GM04504 (cell line): ENCODE measurements around the gene GTF3C2.

ENCODE experiments used
- DNase-seq: peaks from one replicate; pipeline ENCODE4 v3.0.0-alpha.2; 2012; ENCODE audit warnings: low read depth

The GTF3C2 gene

DNA sequence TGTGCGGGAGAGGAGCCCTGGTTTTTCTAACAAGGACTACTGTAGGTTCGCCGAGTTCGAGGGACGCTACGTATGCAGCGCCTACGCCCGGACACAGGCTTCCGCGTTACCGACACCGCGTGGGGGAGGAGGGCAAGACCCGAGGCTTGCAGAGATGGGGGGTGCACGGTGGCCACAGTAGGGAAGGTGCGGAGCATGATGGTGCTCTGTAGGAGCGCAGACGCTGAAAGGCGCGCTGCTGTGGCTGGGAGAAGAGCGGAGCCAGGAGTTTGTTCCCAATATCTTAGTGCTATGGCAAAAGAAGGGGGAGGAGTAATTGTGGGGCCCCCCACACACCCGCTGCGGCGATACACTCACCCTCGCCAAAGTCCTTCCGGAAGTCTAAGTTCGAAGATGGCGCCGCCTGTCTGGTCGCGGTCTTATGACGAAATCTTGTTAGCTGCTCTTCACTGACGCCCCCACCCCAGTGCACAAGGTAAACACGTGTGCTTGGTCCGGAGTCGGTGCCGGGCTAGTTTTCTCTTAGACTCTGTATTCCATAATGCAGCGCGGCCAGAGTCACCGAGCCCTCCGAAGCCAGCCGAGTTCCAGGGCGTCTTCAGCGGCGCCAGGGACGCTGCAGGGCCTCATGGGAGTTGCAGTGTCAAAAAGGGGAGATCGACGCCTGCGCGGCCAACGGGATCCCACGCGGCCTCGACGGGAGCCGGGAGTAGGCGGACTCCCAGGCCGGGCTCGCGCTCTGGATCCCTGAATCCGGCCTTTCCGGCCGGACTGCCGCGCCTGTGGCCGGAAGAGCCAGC is at the start of gene GTF3C2:
GTF3C2 (minus strand) TSS at position 383 of the 800 bp plus-strand sequence. CDS start 13,210 bp downstream, outside the sequence.
- DNase-seq: peak; percentile 94

DNA sequence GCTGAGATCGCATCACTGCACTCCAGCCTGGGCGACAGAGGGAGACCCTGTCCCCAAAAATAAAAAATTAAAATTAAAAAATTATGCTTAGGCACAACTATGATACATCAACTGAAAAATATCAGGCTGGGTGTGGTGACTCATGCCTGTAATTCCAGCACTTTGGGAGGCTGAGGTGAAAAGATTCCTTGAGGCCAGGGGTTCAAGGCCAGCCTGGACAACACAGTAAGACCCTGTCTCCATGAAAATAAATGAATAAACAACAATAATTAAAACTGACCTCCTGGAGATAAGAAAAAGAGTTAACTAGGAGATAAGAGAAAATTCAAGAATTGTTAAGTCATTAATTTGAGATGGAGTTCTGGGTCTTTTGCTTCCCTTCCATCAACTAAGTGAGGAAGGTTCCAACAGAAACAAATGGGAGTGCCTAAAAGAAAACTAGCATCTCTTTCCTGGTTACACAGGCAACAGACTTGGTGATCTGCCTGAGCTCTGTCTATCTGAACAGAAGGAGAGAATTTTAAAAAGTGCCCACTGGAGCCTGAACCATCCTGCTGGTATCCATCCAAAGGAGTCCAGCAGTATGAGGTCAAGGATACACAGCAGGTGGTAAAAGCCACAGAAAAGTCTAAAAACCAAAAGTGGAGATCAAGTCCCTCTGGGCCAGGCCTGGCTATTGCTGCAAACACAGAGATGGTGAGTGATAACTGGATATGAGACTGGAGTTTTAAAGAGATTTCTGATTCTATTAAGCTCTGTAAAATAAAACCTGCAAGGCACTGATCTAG is 44.0 kb upstream of the GTF3C2 start:
- no peak for DNase-seq

DNA sequence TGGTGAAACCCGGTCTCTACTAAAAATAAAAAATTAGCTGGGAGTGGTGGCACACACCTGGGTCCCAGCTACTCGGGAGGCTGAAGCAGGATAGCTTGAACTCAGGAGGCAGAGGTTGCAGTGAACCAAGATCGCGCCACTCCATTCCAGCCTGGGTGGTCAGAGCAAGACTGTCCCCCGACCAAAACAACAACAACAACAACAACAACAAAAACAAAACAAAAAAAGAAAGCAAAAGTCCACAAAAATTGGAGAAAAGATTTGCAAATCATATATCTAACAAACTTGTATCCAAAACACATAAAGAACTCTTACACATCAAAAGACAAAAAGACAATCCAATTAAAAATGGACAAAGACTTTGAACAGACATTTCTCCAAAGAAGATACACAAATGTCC is 42.4 kb upstream of the GTF3C2 start:
- DNase-seq: no peak

GRCh38 chr2:27393225-27393624 is 36.7 kb upstream of the GTF3C2 start:
- no peak for DNase-seq

GRCh38 chr2:27390822-27391679 is 34.5 kb upstream of the GTF3C2 start:
- no peak for DNase-seq

DNA sequence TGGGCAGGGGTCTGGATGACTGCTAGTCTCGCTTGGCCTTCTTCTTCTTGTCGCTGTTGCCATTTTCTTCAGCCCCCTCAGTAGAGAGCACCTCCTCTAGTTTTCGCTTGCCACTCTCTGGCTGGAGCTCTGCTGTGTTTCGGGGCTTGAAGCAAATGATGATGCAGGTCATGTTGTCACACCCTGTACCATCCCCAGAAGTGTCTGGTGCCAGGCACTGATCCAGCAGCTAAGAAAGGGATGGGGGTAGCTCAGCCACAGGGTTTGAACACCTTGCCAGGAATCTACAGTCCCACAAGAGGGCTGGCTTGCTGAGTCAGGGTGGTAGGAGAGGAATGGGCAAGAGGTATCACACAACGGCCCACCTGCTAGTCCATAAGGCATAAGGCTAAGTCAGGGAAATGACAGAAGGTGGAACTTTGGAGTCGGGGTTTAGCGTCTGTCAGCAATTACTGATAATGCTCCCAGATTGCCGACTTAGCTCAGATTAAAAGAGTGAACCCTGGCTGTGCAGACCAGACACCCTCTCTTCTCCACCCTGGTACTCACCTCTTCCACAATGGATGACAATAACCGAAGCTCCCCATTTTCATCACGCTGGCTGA is 25.1 kb upstream of the GTF3C2 start:
- no peak for DNase-seq

GRCh38 chr2:27380626-27381545 is 24.3 kb upstream of the GTF3C2 start, which contains the start of gene ZNF513:
Gene ZNF513 (minus strand): TSS chr2:27380734. CDS start chr2:27380526, 208 bp downstream.
- peak; percentile 90 for DNase-seq

GRCh38 chr2:27379836-27380625 is 23.5 kb upstream of the GTF3C2 start:
- no peak for DNase-seq

DNA sequence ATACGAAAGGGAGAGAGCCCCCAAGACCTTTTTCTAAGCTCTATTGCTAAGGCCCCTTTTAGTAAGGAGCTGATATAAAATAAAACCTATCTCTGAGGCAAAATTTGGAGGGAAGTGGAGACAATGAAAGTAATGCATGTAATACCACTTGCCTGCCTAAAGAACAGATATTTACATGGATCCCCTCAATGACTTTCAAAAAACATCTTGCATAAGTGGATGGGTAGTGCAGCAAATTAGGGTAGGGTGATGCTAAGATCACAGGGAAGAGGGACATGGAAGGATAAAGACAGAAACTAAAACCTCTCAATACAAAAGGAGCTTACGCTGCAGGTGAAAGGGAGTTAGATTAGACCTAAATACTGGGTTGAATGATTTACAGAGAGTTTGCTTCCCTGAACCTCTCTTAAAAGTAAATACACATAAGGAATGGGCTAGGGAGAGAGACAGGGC is 22.8 kb upstream of the GTF3C2 start:
- no peak for DNase-seq

DNA sequence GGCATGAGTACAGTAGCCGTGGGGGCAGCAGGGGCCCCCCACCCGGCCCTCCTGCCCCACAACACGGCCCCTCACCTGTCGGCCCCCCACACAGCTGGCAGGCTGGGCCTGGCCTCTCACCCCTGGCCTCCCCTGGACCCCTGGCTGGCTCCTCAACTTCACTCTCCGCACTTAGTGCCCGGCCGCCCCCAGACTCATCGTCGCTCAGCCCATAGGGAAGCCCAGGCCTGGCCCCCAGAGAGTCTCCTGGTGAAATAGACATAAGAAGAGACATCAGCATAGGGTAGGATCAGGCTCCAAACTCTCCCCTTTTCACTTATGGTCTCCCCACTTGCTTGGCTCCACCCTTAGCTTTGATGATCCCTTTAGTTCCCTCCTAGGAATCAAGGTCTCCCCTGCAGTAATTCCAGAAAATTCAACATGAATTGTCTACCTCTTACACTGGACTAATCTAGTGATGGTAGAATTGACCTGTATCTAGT is 22.3 kb upstream of the GTF3C2 start:
- DNase-seq: no peak

GRCh38 chr2:27378096-27378808 is 21.7 kb upstream of the GTF3C2 start:
- no peak for DNase-seq

DNA sequence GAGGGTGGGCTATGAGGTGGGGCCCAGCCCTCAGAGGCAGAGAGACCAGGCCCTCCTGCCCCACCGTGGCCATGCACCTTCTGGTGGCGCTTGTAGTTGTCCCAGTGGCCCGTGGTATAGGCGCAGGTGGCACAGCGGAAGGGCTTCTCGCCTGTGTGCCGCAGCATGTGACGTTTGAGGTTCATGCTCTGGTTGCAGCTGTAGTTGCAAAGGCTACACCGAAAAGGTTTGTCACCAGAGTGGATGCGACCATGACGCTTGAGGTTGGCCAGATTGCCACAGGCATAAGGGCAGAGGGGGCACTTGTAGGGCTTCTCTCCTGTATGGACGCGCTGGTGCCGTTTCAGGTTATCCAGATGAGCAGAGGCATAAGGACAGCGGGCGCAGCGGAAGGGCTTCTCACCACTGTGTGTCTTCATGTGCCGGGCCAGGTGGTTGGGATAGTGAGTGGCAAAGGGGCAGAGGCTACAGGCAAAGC is 21.1 kb upstream of the GTF3C2 start:
- DNase-seq: no peak

GRCh38 chr2:27376866-27377617 is 20.5 kb upstream of the GTF3C2 start:
- DNase-seq: no peak

DNA sequence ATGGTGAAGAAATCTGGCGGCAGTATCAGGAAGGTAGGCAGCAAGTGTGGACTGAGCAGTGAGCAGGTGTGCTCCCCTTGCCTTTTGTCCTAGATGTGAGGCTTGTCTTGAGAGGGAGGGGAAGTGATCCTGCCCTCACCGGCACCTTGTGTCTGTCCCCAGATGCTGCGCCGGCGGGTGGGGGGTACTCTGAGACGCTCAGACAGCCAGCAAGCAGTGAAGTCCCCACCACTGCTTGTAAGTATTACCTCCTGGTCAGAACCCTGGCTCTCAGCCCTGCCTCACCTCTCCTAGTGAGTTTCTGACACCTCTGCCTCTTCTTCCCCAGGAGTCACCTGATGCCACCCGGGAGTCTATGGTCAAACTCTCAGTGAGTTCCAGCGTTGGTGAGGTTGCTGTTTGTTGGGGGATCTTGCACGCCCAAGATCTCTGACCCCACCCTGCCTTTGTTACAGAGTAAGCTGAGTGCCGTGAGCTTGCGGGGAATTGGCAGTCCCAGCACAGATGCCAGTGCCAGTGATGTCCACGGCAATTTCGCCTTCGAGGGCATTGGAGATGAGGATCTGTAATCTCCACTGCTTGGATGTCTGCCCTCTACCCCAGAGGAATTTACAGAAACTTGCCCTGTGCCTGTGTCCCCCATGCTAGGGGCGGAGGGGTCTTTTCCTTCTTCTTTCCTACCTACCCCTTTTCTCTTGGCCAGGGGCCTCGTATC is 19.7 kb upstream of the GTF3C2 start:
- DNase-seq: no peak

DNA sequence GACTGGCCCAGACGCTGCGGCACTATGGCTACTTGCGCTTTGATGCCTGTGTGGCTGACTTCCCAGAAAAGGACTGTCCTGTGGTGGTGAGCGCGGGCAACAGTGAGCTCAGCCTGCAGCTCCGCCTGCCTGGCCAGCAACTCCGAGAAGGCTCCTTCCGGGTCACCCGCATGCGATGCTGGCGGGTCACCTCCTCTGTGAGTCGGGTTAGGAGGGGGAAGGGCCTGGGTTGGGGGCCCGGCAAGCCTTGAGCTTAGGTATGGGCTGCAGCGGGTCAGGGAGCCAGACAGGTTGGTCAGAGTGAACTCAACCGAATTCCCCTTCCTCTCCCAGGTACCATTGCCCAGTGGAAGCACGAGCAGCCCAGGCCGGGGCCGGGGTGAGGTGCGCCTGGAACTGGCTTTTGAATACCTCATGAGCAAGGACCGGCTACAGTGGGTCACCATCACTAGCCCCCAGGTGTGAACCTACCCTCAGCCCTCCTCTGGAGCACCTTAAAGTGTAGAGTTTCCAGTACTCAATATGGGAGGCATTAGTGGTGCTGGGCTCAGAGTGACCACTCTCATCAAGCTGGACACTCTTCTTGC is 19.0 kb upstream of the GTF3C2 start:
- DNase-seq: no peak

DNA sequence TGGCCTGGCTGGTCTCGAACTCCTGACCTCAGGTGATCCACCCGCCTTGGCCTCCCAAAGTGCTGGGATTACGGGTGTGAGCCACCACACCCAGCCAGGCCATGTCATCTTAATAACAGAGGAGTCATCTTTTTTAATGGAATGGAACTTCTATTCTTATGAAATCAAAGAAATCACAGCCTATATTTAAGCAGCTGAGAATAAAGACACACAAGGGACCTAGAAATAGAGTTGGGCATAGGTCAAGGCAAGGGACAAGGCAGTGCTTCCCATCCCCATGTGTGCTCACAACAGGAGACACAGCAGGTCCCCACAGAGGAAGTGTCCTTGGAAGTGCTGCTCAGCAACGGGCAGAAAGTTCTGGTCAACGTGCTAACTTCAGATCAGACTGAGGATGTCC is 17.0 kb upstream of the GTF3C2 start:
- DNase-seq: no peak

DNA sequence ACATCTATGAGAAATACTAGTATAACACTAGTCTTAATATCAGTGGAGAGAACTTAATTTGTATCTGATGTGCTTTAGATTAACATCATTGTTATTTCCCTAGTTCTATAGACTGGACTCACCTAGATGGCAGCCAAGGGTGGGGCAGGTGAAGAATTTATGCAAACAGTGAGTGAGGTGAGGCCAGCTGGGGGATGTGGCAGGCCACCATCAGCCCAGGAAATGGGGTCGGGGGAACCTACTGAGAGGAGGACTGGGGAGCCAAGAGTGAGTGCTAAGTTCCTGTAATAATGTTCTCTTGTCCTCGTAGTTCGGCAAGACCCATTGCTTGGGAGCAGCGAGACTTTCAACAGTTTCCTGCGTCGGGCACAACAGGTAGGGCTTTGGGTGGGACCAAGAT is 16.4 kb upstream of the GTF3C2 start:
- DNase-seq: no peak
